ENCODE measurements around the gene ADK. TPM values are rescaled to one million over a fixed set of nuclear protein-coding genes. Genes with fewer than 3 reads are reported as not detected.

Gene ADK
- total RNA-seq, 2 experiments from 2014 or later: 26.4 to 31.1 TPM

DNA sequence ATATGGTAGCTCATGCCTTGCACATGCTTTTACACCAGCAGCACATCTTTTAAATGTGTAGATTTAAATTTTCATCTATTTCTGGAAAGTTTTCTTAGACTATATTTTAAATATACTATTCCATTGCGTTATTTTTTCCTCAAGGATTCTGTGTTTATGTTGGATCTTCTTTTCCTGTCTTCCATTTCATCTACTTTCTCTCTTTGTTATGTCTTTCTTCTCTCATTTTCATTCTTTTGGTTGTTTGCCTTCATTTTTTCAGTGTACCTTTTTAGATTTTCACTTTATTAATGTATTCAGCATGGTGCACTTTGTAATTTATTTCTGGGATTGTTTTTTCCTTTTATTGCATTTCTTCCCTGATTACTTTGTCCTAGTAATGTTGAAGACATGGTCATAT is 329.8 kb downstream of the ADK start:
- intact Hi-C loops (cut with micrococcal nuclease; ENCODE audit: unreplicated experiment): no loop called here
- Histone ChIP-seq H3K4me1 (ENCODE audit: insufficient read depth, low read length, poor library complexity, severe bottlenecking) (no peaks in the 10 kb centered on the region), H3K9me3 (ENCODE audit: low read length) (no peaks in the 10 kb centered on the region), H3K36me3 (ENCODE audit: insufficient read depth, low read length) (no peaks in the 10 kb centered on the region), H3K27ac (ENCODE audit: low read depth, low read length, poor library complexity, severe bottlenecking) (no peak overlapping the region), H4K20me1 (ENCODE audit: insufficient read depth, low read length) (no peaks in the 10 kb centered on the region), H3K4me3 (ENCODE audit: low read depth, low read length, poor library complexity, severe bottlenecking) (no peak overlapping the region), H3K9me2 (ENCODE audit: insufficient read depth, low read length) (no peaks in the 10 kb centered on the region), H2AFZ (ENCODE audit: low read length) (no peak overlapping the region), H3K79me2 (ENCODE audit: insufficient read depth, low read depth, low read length) (no peaks in the 10 kb centered on the region), H3K4me2 (ENCODE audit: low read length) (no peak overlapping the region)
- ChIA-PET CTCF (ENCODE audit: unreplicated experiment) (no interaction called here), POLR2A (no interaction called here)
- TF ChIP-seq CTCF (conservative IDR thresholded peaks at IDR 0.05; ENCODE audit: low read length): no peak
- no peak for TF ChIP-seq EZH2phosphoT487 (IDR thresholded peaks at IDR 0.05; ENCODE audit: borderline replicate concordance, low read depth, low read length)
- BruUV-seq (replicated peaks): no TSS peak
- no peak for DNase-seq (ENCODE audit: low spot score)

DNA sequence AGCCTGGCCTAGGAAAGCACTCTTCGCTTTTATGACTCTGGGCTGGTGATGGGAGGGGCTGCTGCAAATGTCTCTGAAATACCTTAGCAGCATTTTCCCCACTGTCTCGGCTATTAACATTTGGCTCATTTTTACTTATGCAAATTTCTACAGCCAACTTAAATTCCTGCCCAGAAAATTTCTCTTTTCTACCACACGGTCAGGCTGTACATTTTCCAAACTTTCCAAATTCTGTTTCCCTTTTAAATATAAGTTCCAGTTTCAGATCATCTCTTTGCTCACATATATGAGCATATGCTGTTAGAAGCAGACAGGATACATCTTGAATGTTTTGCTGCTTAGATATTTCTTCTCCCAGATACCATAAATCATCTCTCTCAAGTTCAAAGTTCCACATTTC is 332.3 kb downstream of the ADK start:
- intact Hi-C loops (cut with micrococcal nuclease; ENCODE audit: unreplicated experiment): no loop called here
- H3K36me3 ChIP-seq (ENCODE audit: insufficient read depth, low read length): no peaks in the 10 kb centered on the region
- no peaks in the 10 kb centered on the region for H3K9me3 ChIP-seq (ENCODE audit: low read length)
- no peak overlapping the region for H2AFZ ChIP-seq (ENCODE audit: low read length)
- CTCF ChIA-PET (ENCODE audit: unreplicated experiment): no interaction called here
- POLR2A ChIA-PET: no interaction called here
- H3K4me3 ChIP-seq (ENCODE audit: low read depth, low read length, poor library complexity, severe bottlenecking): no peak overlapping the region
- DNase-seq (ENCODE audit: low spot score): no peak
- H3K27ac ChIP-seq (ENCODE audit: low read depth, low read length, poor library complexity, severe bottlenecking): no peak overlapping the region
- H4K20me1 ChIP-seq (ENCODE audit: insufficient read depth, low read length): no peaks in the 10 kb centered on the region
- TF ChIP-seq EZH2phosphoT487 (IDR thresholded peaks at IDR 0.05; ENCODE audit: borderline replicate concordance, low read depth, low read length): no peak
- TF ChIP-seq CTCF (conservative IDR thresholded peaks at IDR 0.05; ENCODE audit: low read length): no peak
- BruUV-seq (replicated peaks): no TSS peak
- no peaks in the 10 kb centered on the region for H3K4me1 ChIP-seq (ENCODE audit: insufficient read depth, low read length, poor library complexity, severe bottlenecking)
- no peaks in the 10 kb centered on the region for H3K9me2 ChIP-seq (ENCODE audit: insufficient read depth, low read length)
- no peak overlapping the region for H3K4me2 ChIP-seq (ENCODE audit: low read length)
- H3K79me2 ChIP-seq (ENCODE audit: insufficient read depth, low read depth, low read length): no peaks in the 10 kb centered on the region

GRCh38 chr10:74485283-74485682 is 334.3 kb downstream of the ADK start:
- H3K4me3 ChIP-seq (ENCODE audit: low read depth, low read length, poor library complexity, severe bottlenecking): no peak overlapping the region
- TF ChIP-seq EZH2phosphoT487 (IDR thresholded peaks at IDR 0.05; ENCODE audit: borderline replicate concordance, low read depth, low read length): no peak
- TF ChIP-seq CTCF (conservative IDR thresholded peaks at IDR 0.05; ENCODE audit: low read length): no peak
- no peak for DNase-seq (ENCODE audit: low spot score)
- no peaks in the 10 kb centered on the region for H3K79me2 ChIP-seq (ENCODE audit: insufficient read depth, low read depth, low read length)
- no peaks in the 10 kb centered on the region for H3K4me1 ChIP-seq (ENCODE audit: insufficient read depth, low read length, poor library complexity, severe bottlenecking)
- H3K36me3 ChIP-seq (ENCODE audit: insufficient read depth, low read length): no peaks in the 10 kb centered on the region
- H2AFZ ChIP-seq (ENCODE audit: low read length): no peak overlapping the region
- no peak overlapping the region for H3K27ac ChIP-seq (ENCODE audit: low read depth, low read length, poor library complexity, severe bottlenecking)
- no TSS peak for BruUV-seq (replicated peaks)
- H3K9me2 ChIP-seq (ENCODE audit: insufficient read depth, low read length): no peaks in the 10 kb centered on the region
- H3K9me3 ChIP-seq (ENCODE audit: low read length): no peaks in the 10 kb centered on the region
- CTCF ChIA-PET (ENCODE audit: unreplicated experiment): no interaction called here
- no peak overlapping the region for H3K4me2 ChIP-seq (ENCODE audit: low read length)
- intact Hi-C loops (cut with micrococcal nuclease; ENCODE audit: unreplicated experiment): no loop called here
- POLR2A ChIA-PET: no interaction called here
- H4K20me1 ChIP-seq (ENCODE audit: insufficient read depth, low read length): no peaks in the 10 kb centered on the region

Measured in OCI-LY7 (cell line).